Mesendoderm (in vitro differentiated cells): ENCODE data around the gene SPATA13.
"Not testable (repeated sequence)": the region's sequence is repeated elsewhere in the genome, so short reads cannot be mapped to it uniquely, and the experiment has no call there.

Source experiments
- DNase-seq: peaks from one replicate; pipeline ENCODE4 v3.0.0; 2013
- H2AK5ac ChIP-seq: 2 replicates; pipeline ENCODE4 v1.6.1; 2013; ENCODE audit warnings: low read length, inconsistent platforms
- H2BK120ac ChIP-seq: 2 replicates; pipeline ENCODE4 v1.6.1; 2013; ENCODE audit warnings: low read depth, mild to moderate bottlenecking, low read length, moderate library complexity, mixed read lengths
- H2BK15ac ChIP-seq: replicated peaks from 2 replicates; pipeline ENCODE4 v1.6.1; 2013; ENCODE audit warnings: low read depth, mild to moderate bottlenecking, moderate library complexity
- H2BK5ac ChIP-seq: 2 replicates; pipeline ENCODE4 v1.6.1; 2013; ENCODE audit warnings: low read length, inconsistent platforms
- H3K18ac ChIP-seq: 2 replicates; pipeline ENCODE4 v1.6.1; 2013; ENCODE audit warnings: mild to moderate bottlenecking, low read length, mixed read lengths
- H3K23ac ChIP-seq: one replicate; pipeline ENCODE4 v1.6.1; 2013; ENCODE audit warnings: low read length
- H3K27ac ChIP-seq: 2 replicates; pipeline ENCODE4 v1.5.1; 2013; ENCODE audit warnings: low read depth, mild to moderate bottlenecking, inconsistent platforms, low read length, moderate library complexity
- H3K27me3 ChIP-seq: 2 replicates; pipeline ENCODE4 v1.6.1; 2013; ENCODE audit warnings: low read length, control low read depth, mild to moderate bottlenecking, inconsistent platforms; ENCODE audit not compliant: insufficient read depth, poor library complexity
- H3K36me3 ChIP-seq: 2 replicates; pipeline ENCODE4 v1.6.1; 2013; ENCODE audit warnings: low read length, inconsistent platforms; ENCODE audit not compliant: control insufficient read depth, insufficient read depth
- H3K4ac ChIP-seq: one replicate; pipeline ENCODE4 v1.6.1; 2013; ENCODE audit warnings: low read depth, mild to moderate bottlenecking, low read length, moderate library complexity
- H3K4me1 ChIP-seq: 2 replicates; pipeline ENCODE4 v1.6.1; 2013; ENCODE audit warnings: low read depth, low read length, inconsistent platforms; ENCODE audit not compliant: control insufficient read depth
- H3K4me2 ChIP-seq: 2 replicates; pipeline ENCODE4 v1.6.1; 2013; ENCODE audit warnings: low read length
- H3K4me3 ChIP-seq: 2 replicates; pipeline ENCODE4 v1.5.1; 2013; ENCODE audit warnings: mild to moderate bottlenecking, low read length
- H3K56ac ChIP-seq: one replicate; pipeline ENCODE4 v1.6.1; 2013; ENCODE audit warnings: low read length
- H3K79me1 ChIP-seq: 2 replicates; pipeline ENCODE4 v1.6.1; 2013; ENCODE audit warnings: low read length, inconsistent platforms
- H3K79me2 ChIP-seq: 2 replicates; pipeline ENCODE4 v1.6.1; 2013; ENCODE audit warnings: mild to moderate bottlenecking, low read length; ENCODE audit not compliant: control insufficient read depth, insufficient read depth
- H3K9ac ChIP-seq: 2 replicates; pipeline ENCODE4 v1.6.1; 2013; ENCODE audit warnings: low read length, inconsistent platforms
- H4K5ac ChIP-seq: one replicate; pipeline ENCODE4 v1.6.1; 2013; ENCODE audit warnings: low read length
- H4K8ac ChIP-seq: one replicate; pipeline ENCODE4 v1.6.1; 2013; ENCODE audit warnings: low read depth, mild to moderate bottlenecking, control low read depth, low read length, moderate library complexity
- WGBS: extraction: QIAGEN DNeasy Blood & Tissue Kit; methylation state at CpG from one replicate; pipeline ENCODE4 v1.1.7; 2013; ENCODE audit warnings: low lambda C conversion rate, missing lambda C conversion rate; ENCODE audit not compliant: insufficient coverage; ENCODE audit errors: extremely low coverage; 5-methylcytosine and 5-hydroxymethylcytosine counted together

Gene SPATA13

DNA sequence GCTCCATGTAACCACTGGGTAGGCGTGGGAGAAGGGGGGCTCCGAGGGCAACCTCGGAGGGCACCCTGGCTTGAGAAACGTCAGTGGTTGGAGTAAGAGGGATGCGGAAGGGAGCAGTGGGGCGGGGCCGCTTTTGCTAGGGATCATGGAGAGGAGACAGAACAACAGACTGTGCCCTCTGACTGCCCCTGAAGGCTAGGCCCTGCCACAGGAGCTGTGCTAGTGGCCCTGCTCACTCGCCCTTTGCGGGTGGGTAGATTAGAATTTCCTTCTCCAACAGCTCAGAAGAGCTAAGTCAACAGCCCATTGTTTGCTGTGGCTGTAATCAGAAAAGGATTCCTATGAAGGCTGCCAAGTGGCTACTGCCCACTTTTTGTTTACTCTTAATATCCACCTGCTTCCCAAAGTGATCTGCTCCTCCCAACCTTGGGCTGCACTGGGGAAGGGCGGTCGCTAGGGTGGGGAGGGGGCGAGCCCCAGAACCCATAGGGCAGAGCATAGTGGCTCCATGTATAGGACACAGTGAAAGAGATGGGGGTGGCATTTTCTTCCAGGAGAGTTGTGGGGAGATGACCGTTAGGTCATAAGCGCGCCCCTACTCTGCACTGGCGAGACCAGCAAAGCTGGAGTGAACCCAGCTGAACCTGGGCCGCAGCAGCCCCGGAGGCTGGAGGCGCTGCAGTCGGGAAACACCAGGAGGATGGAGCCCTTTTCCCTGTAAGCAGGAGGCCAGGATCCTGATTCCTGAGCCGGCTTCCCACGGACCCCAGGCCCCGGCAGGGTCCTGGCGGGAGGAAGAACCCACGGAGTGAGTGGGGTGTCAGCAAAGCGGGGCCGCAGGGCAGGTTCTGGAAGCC is 146.9 kb downstream of the SPATA13 start:
- no peak overlapping the region for H2BK15ac ChIP-seq
- H2AK5ac ChIP-seq, result no peak overlapping the region
- DNase-seq, result peak; percentile 8
- no peak overlapping the region for H3K23ac ChIP-seq
- H3K27ac ChIP-seq, result no peak overlapping the region
- H3K4me3 ChIP-seq, result no peak overlapping the region
- H2BK120ac ChIP-seq, result no peak overlapping the region
- H3K79me1 ChIP-seq, result no peaks in the 10 kb centered on the region
- H3K79me2 ChIP-seq, result no peaks in the 10 kb centered on the region
- no peak overlapping the region for H3K9ac ChIP-seq
- H2BK5ac ChIP-seq, result no peak overlapping the region
- H3K4me2 ChIP-seq, result no peak overlapping the region
- no peak overlapping the region for H4K5ac ChIP-seq
- H3K4me1 ChIP-seq, result no peaks in the 10 kb centered on the region
- H3K56ac ChIP-seq, result no peak overlapping the region
- no peak overlapping the region for H3K18ac ChIP-seq
- peaks cover 2% of the 10 kb centered on the region for H3K36me3 ChIP-seq
- WGBS, result no CpG with 5 or more reads among the region's 27 CpGs
- no peak overlapping the region for H3K4ac ChIP-seq
- no peak overlapping the region for H4K8ac ChIP-seq
- no peaks in the 10 kb centered on the region for H3K27me3 ChIP-seq

- Histone ChIP-seq H2AK5ac (no peak overlapping the region), H2BK5ac (no peak overlapping the region), H3K4me3 (no peak overlapping the region), H3K79me2 (no peaks in the 10 kb centered on the region), H3K36me3 (peaks cover 2% of the 10 kb centered on the region), H3K9ac (no peak overlapping the region), H3K4me2 (no peak overlapping the region), H3K27me3 (no peaks in the 10 kb centered on the region), H3K4me1 (no peaks in the 10 kb centered on the region), H3K56ac (no peak overlapping the region), H4K8ac (no peak overlapping the region), H3K79me1 (no peaks in the 10 kb centered on the region), H2BK15ac (no peak overlapping the region), H3K4ac (no peak overlapping the region), H2BK120ac (no peak overlapping the region), H4K5ac (no peak overlapping the region), H3K27ac (no peak overlapping the region), H3K23ac (no peak overlapping the region), H3K18ac (no peak overlapping the region)
- no peak for DNase-seq
- WGBS, result no CpG with 5 or more reads among the region's 33 CpGs
These were observed 147.5 kb downstream of the SPATA13 start for GRCh38 chr13:24308068-24308445.

DNA sequence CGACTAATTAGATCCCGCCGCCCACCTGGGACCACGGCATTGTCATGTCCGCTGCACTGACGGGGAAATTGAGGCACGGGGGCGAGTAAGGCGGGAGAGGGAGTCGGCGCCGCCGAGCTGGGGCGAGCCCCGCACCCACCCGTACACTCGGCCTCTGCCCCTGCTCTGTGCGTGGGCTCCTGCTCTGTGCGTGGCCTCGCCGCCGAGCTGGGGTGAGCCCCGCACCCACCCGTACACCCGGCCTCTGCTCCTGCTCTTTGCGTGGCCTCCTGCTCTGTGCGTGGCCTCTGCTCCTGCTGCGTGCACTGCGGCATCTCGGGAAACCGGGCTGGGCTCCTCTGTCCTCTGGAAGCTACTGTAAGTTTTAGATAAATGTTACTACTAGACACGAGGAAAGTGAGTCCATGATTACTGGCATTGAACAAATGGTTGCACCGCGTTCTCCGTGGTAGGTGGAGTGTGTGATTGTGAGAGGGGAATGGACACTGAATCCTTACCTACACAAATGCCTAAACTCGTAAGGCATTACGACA is 148.0 kb downstream of the SPATA13 start:
- Histone ChIP-seq H4K8ac (no peak overlapping the region), H2AK5ac (no peak overlapping the region), H3K9ac (no peak overlapping the region), H3K4me1 (no peaks in the 10 kb centered on the region), H3K36me3 (no peaks in the 10 kb centered on the region), H4K5ac (no peak overlapping the region), H3K79me1 (no peaks in the 10 kb centered on the region), H3K4me2 (no peak overlapping the region), H3K18ac (no peak overlapping the region), H3K27ac (no peak overlapping the region), H3K4me3 (no peak overlapping the region), H3K23ac (no peak overlapping the region), H2BK120ac (no peak overlapping the region), H2BK5ac (no peak overlapping the region), H2BK15ac (no peak overlapping the region), H3K79me2 (no peaks in the 10 kb centered on the region), H3K27me3 (no peaks in the 10 kb centered on the region), H3K56ac (no peak overlapping the region), H3K4ac (no peak overlapping the region)
- no peak for DNase-seq
- no CpG with 5 or more reads among the region's 37 CpGs for WGBS

GRCh38 chr13:24309300-24309699 is 148.8 kb downstream of the SPATA13 start, which contains the start of gene C1QTNF9:
TSS of gene C1QTNF9 (plus strand) at chr13:24309580. CDS start at chr13:24316004, 6,424 bp downstream.
- H3K4me2 ChIP-seq, H3K4me3 ChIP-seq, H3K4ac ChIP-seq, H2BK120ac ChIP-seq, H2BK5ac ChIP-seq, H3K9ac ChIP-seq, H2BK15ac ChIP-seq, H3K79me2 ChIP-seq, DNase-seq, H3K56ac ChIP-seq, H3K4me1 ChIP-seq, H3K27me3 ChIP-seq, H3K23ac ChIP-seq, H3K18ac ChIP-seq, H2AK5ac ChIP-seq, H3K79me1 ChIP-seq, H3K36me3 ChIP-seq, H4K8ac ChIP-seq, H3K27ac ChIP-seq, H4K5ac ChIP-seq: not testable (repeated sequence)
- no CpG with 5 or more reads among the region's 2 CpGs for WGBS

GRCh38 chr13:24313439-24313838 is 152.9 kb downstream of the SPATA13 start:
- Histone ChIP-seq H3K79me2 (no peaks in the 10 kb centered on the region), H3K23ac (no peak overlapping the region), H2BK15ac (no peak overlapping the region), H2BK120ac (no peak overlapping the region), H3K9ac (no peak overlapping the region), H3K56ac (no peak overlapping the region), H3K27ac (no peak overlapping the region), H2BK5ac (no peak overlapping the region), H4K5ac (no peak overlapping the region), H3K27me3 (no peaks in the 10 kb centered on the region), H3K4ac (no peak overlapping the region), H2AK5ac (no peak overlapping the region), H3K4me1 (no peaks in the 10 kb centered on the region), H3K79me1 (no peaks in the 10 kb centered on the region), H3K4me2 (no peak overlapping the region), H3K36me3 (no peaks in the 10 kb centered on the region), H4K8ac (no peak overlapping the region), H3K4me3 (no peak overlapping the region), H3K18ac (no peak overlapping the region)
- no peak for DNase-seq
- no CpG with 5 or more reads among the region's 5 CpGs for WGBS
